Liver (tissue), 9 donors: ENCODE results near the gene RNH1. TPM values are rescaled to one million over a fixed set of nuclear protein-coding genes. Genes with fewer than 3 reads are reported as not detected.

Source experiments
- DNase-seq: peaks from one replicate; pipeline ENCODE4 v3.0.0-alpha.2; 2017; ENCODE audit warnings: low spot score
- H3K27ac ChIP-seq, 2 donors: one replicate each; pipeline ENCODE4 v1.7.0; 2013; ENCODE audit warnings: inconsistent platforms in 2 of 2, low read length in 2 of 2, control low read depth in 1 of 2, low read depth in 1 of 2, mild to moderate bottlenecking in 1 of 2
- H3K27me3 ChIP-seq, 4 donors: one replicate each; pipeline versions ENCODE4 v1.6.1 to v1.7.0; 2013; ENCODE audit warnings: low read length in 3 of 4, inconsistent platforms in 1 of 4, mild to moderate bottlenecking in 1 of 4, moderate library complexity in 1 of 4; ENCODE audit not compliant: control insufficient read depth in 4 of 4, insufficient read depth in 4 of 4
- H3K36me3 ChIP-seq, 4 donors: one replicate each; pipeline versions ENCODE4 v1.6.1 to v1.7.0; 2013; ENCODE audit warnings: low read length in 3 of 4, mild to moderate bottlenecking in 3 of 4, low read depth in 1 of 4, moderate library complexity in 1 of 4; ENCODE audit not compliant: control insufficient read depth in 4 of 4, insufficient read depth in 3 of 4
- H3K4me1 ChIP-seq, 4 donors: one replicate each; pipeline versions ENCODE4 v1.6.1 to v1.7.0; 2013; ENCODE audit warnings: low read length in 3 of 4, mild to moderate bottlenecking in 3 of 4, moderate library complexity in 1 of 4; ENCODE audit not compliant: control insufficient read depth in 4 of 4, insufficient read depth in 4 of 4
- H3K4me3 ChIP-seq, 3 donors: one replicate each; pipeline versions ENCODE4 v1.6.1 to v1.7.0; 2013; ENCODE audit warnings: low read length in 3 of 3, control low read depth in 1 of 3, low read depth in 1 of 3, mild to moderate bottlenecking in 1 of 3
- H3K9ac ChIP-seq, 2 donors: one replicate each; pipeline ENCODE4 v1.7.0; 2013; ENCODE audit warnings: low read length in 2 of 2, mild to moderate bottlenecking in 2 of 2, moderate library complexity in 2 of 2, control low read depth in 1 of 2, low read depth in 1 of 2
- H3K9me3 ChIP-seq, 4 donors: one replicate each; pipeline versions ENCODE4 v1.6.1 to v1.7.0; 2013; ENCODE audit warnings: low read length in 3 of 4; ENCODE audit not compliant: control insufficient read depth in 4 of 4
- ATF3 ChIP-seq: IDR thresholded peaks from 2 replicates; pipeline ENCODE4 v1.6.1; 2016; ENCODE audit warnings: antibody characterized with exemption
- CTCF ChIP-seq: fragments of 150-350 bp; IDR thresholded peaks from 2 replicates; pipeline ENCODE4 v1.5.1; 2017; ENCODE audit warnings: improper control_type of control experiment, low read depth, low read length; ENCODE audit not compliant: missing input control
- EGR1 ChIP-seq, 2 donors: IDR thresholded peaks; 2 replicates each; pipeline ENCODE4 v1.6.1; 2016 to 2018; ENCODE audit warnings: antibody characterized with exemption in 2 of 2, low read depth in 2 of 2
- FOXA1 ChIP-seq: IDR thresholded peaks from 2 replicates; pipeline ENCODE4 v1.6.1; 2016; ENCODE audit warnings: antibody characterized with exemption
- FOXA2 ChIP-seq: IDR thresholded peaks from 2 replicates; pipeline ENCODE4 v1.6.1; 2016; ENCODE audit warnings: antibody characterized with exemption
- GABPA ChIP-seq, 2 donors: IDR thresholded peaks in 1 of 2; conservative IDR thresholded peaks in 1 of 2; 2 replicates each; pipeline ENCODE4 v1.6.1; 2016; ENCODE audit warnings: antibody characterized with exemption in 2 of 2, mild to moderate bottlenecking in 1 of 2, moderate library complexity in 1 of 2
- HNF4A ChIP-seq, 2 donors: conservative IDR thresholded peaks; 2 replicates each; pipeline ENCODE4 v1.6.1; 2016; ENCODE audit warnings: antibody characterized with exemption in 2 of 2, mild to moderate bottlenecking in 2 of 2
- HNF4G ChIP-seq: IDR thresholded peaks from 2 replicates; pipeline ENCODE4 v1.6.1; 2016; ENCODE audit warnings: antibody characterized with exemption
- MAX ChIP-seq: IDR thresholded peaks from 2 replicates; pipeline ENCODE4 v1.6.1; 2016; ENCODE audit warnings: antibody characterized with exemption
- NR2F2 ChIP-seq: IDR thresholded peaks from 2 replicates; pipeline ENCODE4 v1.6.1; 2016; ENCODE audit warnings: antibody characterized with exemption
- RAD21 ChIP-seq, 2 donors: IDR thresholded peaks; 2 replicates each; pipeline ENCODE4 v1.6.1; 2016; ENCODE audit warnings: antibody characterized with exemption in 2 of 2, mild to moderate bottlenecking in 2 of 2
- REST ChIP-seq: IDR thresholded peaks from 2 replicates; pipeline ENCODE4 v1.6.1; 2016; ENCODE audit warnings: antibody characterized with exemption, mild to moderate bottlenecking
- RXRA ChIP-seq, 2 donors: IDR thresholded peaks; 2 replicates each; pipeline ENCODE4 v1.6.1; 2017 to 2018; ENCODE audit warnings: antibody characterized with exemption in 2 of 2, mild to moderate bottlenecking in 1 of 2
- SP1 ChIP-seq: IDR thresholded peaks from 2 replicates; pipeline ENCODE4 v1.6.1; 2018; ENCODE audit warnings: antibody characterized with exemption, mild to moderate bottlenecking
- YY1 ChIP-seq: IDR thresholded peaks from 2 replicates; pipeline ENCODE4 v1.6.1; 2016; ENCODE audit warnings: antibody characterized with exemption, mild to moderate bottlenecking
- WGBS: extraction: QIAGEN DNeasy Blood & Tissue Kit; methylation state at CpG from one replicate; pipeline ENCODE4 v1.1.7; 2013; 5-methylcytosine and 5-hydroxymethylcytosine counted together
- polyA plus RNA-seq, 2 donors: library from polyadenylated mRNA; stranded (reverse) in 1 of 2; unstranded in 1 of 2; fragments of 200-250 nt in 1 of 2; fragments of >200 nt in 1 of 2; fragmentation: Nextera tagmentation in 1 of 2; extraction: Ambion mirVana in 1 of 2; gene quantifications; one replicate each; pipeline versions ENCODE4 v1.2.1 to v1.2.3, GENCODE V29; 2013 to 2015
- total RNA-seq, 2 donors: library from RNA; depleted of rRNA; stranded (reverse); fragments of >200 nt; gene quantifications; one replicate each; pipeline ENCODE4 v1.2.3, GENCODE V29; 2014
- TF ChIP-seq, protein P1 (sequence below): IDR thresholded peaks from 2 replicates; pipeline ENCODE4 v1.6.1; 2016; ENCODE audit warnings: antibody characterized with exemption
- donor health status: healthy.
- donor health status: healthy.
- donor health status: healthy.
- donor health status: healthy.
- donor health status: healthy.

The RNH1 gene
- total and polyA plus RNA-seq, 4 donors: 68.5 to 99.1 (median 76.8) TPM

- H3K9ac ChIP-seq: no peak overlapping the region
- no peaks in the 10 kb centered on the region for H3K9me3 ChIP-seq
- no peaks in the 10 kb centered on the region for H3K27me3 ChIP-seq
- no peaks in the 10 kb centered on the region for H3K4me1 ChIP-seq
- 95% methylated on average over 13 of the region's 13 CpGs for WGBS
- no peak overlapping the region for H3K4me3 ChIP-seq
- H3K27ac ChIP-seq: no peak overlapping the region
- DNase-seq: no peak
- no peaks in the 10 kb centered on the region for H3K36me3 ChIP-seq
- TF ChIP-seq HNF4A (conservative IDR thresholded peaks at IDR 0.05) (no peak), YY1 (no peak)
Observed at GRCh38 chr11:479311-479710, 27.7 kb downstream of the RNH1 start.

DNA sequence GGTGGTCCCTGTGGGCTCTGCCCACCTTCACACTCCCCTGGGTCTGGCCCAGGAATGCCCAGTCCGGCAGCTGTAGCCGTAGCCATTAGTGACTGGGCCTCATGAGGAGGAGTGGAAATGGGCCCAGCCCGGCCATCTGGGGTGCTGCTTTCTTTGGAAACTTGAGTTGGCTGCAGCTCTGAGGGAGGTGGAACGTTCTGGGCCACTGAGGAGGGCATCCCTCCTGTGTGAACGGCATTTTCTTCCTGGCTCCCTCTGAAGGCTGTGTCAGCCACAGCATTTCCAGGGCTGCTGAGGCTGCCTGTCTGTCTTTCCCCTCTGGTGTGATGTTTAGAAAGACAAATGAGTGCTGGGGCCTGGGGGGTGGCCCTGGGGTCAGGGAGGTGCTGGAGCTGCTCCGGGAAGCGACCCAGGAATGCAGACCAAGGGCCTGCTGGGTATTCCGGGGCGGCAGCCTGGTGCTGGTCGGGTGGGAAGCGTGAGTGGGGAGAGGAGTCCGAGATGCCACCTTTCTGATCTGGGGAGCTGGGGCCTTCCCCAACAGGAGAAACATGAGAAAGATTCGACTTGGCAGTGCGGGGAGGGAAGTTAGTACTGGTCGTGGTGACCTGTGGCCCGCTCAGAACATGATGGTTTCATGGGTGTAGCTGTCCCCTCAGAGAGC lies 29.9 kb downstream of the RNH1 start:
- H3K36me3 ChIP-seq: no peaks in the 10 kb centered on the region
- DNase-seq: no peak
- TF ChIP-seq ATF3 (no peak), NR2F2 (no peak), REST (no peak), FOXA1 (no peak), SP1 (no peak), HNF4A (conservative IDR thresholded peaks at IDR 0.05) (no peak), EGR1 (IDR thresholded peaks at IDR 0.05; ENCODE audit: low read depth in 2 of 2) (no peak), GABPA (IDR thresholded peaks at IDR 0.05 in 1 of 2, conservative IDR thresholded peaks at IDR 0.05 in 1 of 2) (no peak), RXRA (IDR thresholded peaks at IDR 0.05) (no peak), RAD21 (IDR thresholded peaks at IDR 0.05) (no peak), FOXA2 (no peak), YY1 (no peak), MAX (no peak), CTCF (no peak), HNF4G (no peak)
- TF ChIP-seq, protein P1, sequence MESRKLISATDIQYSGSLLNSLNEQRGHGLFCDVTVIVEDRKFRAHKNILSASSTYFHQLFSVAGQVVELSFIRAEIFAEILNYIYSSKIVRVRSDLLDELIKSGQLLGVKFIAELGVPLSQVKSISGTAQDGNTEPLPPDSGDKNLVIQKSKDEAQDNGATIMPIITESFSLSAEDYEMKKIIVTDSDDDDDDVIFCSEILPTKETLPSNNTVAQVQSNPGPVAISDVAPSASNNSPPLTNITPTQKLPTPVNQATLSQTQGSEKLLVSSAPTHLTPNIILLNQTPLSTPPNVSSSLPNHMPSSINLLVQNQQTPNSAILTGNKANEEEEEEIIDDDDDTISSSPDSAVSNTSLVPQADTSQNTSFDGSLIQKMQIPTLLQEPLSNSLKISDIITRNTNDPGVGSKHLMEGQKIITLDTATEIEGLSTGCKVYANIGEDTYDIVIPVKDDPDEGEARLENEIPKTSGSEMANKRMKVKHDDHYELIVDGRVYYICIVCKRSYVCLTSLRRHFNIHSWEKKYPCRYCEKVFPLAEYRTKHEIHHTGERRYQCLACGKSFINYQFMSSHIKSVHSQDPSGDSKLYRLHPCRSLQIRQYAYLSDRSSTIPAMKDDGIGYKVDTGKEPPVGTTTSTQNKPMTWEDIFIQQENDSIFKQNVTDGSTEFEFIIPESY: no peak
- H3K9me3 ChIP-seq: no peaks in the 10 kb centered on the region
- H3K4me3 ChIP-seq: no peak overlapping the region
- no peaks in the 10 kb centered on the region for H3K27me3 ChIP-seq
- no peak overlapping the region for H3K9ac ChIP-seq
- WGBS: 90% methylated on average over 16 of the region's 16 CpGs
- H3K4me1 ChIP-seq: no peaks in the 10 kb centered on the region
- no peak overlapping the region for H3K27ac ChIP-seq
